ENCODE measurements around the gene SHOX. TPM values are rescaled to one million over a fixed set of nuclear protein-coding genes. Genes with fewer than 3 reads are reported as not detected.

The SHOX gene
- polyA plus RNA-seq, 2 of the 4 experiments (the other 2 are of a cell fraction) = not detected

DNA sequence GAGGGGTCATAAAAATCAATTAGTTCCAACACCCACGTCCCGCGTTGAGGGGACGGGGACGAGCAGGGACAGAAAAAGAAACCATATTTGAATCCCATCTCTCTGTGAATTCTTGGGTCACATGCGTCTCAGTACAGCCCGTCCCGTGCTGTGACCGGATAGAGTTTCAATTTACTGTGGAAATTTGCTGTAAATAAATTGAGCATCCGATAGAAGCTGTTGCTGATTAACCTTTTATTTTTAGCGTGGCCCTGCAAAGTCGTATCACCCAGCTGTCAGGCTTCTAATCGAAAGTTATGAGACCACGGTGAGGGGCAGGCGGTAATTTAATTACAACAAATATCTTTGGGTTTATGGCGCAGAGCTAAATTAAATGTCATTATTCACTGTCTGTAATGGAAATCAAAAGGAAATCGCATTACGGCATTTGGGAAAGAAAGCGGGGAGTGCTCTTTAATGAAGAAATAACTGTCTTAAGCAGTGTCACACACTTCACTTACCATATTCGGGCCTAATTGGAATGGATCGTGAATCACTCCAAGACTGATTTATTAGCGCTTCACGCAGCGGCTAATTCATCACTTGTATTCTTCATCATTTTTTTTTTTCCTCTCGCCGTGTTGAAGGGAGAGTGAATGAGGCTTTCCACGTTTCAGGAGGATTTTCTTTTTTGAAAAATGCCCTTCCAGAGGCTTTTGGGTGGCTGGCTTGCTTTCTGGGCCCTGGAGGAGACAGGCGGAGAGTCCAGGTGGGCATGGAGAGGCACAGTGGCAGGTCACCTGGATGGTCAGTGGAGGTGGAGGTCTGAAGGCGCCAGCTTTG lies 7.3 kb downstream of the SHOX start:
- H3K4me3 ChIP-seq = no peak overlapping the region
- CTCF ChIA-PET = no interaction called here
- ATAC-seq (no peak), DNase-seq (ENCODE audit: low read depth in 1 of 2, low spot score in 1 of 2) (no peak), FAIRE-seq (no peak)
- H3K4me1 ChIP-seq = 0 out of 3 replicates have a peak, but pooled peaks cover 3% of the 10 kb centered on the region
- H3K9me3 ChIP-seq = no peaks in the 10 kb centered on the region
- TF ChIP-seq RCOR1 (IDR thresholded peaks at IDR 0.05; ENCODE audit: low read depth, low read length) (no peak), ZSCAN20 (CRISPR knock-in tag; IDR thresholded peaks at IDR 0.05) (no peak), NFE2L2 (conservative IDR thresholded peaks at IDR 0.05; ENCODE audit: low read length) (no peak), GATA3 (IDR thresholded peaks at IDR 0.05; ENCODE audit: borderline replicate concordance) (no peak), RFX5 (IDR thresholded peaks at IDR 0.05) (no peak), FOSL2 (IDR thresholded peaks at IDR 0.05) (no peak), FOSL2 (CRISPR knock-in tag; IDR thresholded peaks at IDR 0.05) (no peak)
- H3K27ac ChIP-seq = no peak overlapping the region
- 32% methylated on average over 29 of the region's 29 CpGs for WGBS (ENCODE audit: missing lambda C conversion rate)
- POLR2A ChIA-PET = no interaction called here
- H3K4me2 ChIP-seq = no peak overlapping the region

- POLR2A ChIA-PET = no interaction called here
Observed at GRCh38 chrX:638482-639131, 8.0 kb downstream of the SHOX start.

More at GRCh38 chrX:638482-639131, 8.0 kb downstream of the SHOX start:
- WGBS (ENCODE audit: missing lambda C conversion rate) = 43% methylated on average over 17 of the region's 18 CpGs
- CTCF ChIA-PET = no interaction called here
- Histone ChIP-seq H3K27ac (no peak overlapping the region), H3K4me3 (no peak overlapping the region), H3K4me1 (0 out of 3 replicates have a peak, but pooled peaks cover 3% of the 10 kb centered on the region), H3K4me2 (no peak overlapping the region), H3K9me3 (no peaks in the 10 kb centered on the region)
- ATAC-seq (no peak; a peak in 2 of 6 replicates), DNase-seq (ENCODE audit: low read depth in 1 of 2, low spot score in 1 of 2) (no peak), FAIRE-seq (no peak)
- no peak for TF ChIP-seq HEYL (CRISPR knock-in tag; IDR thresholded peaks at IDR 0.05)
- TF ChIP-seq BCL3 (IDR thresholded peaks at IDR 0.05) = no peak
- no peak for TF ChIP-seq MYC (IDR thresholded peaks at IDR 0.05; ENCODE audit: borderline replicate concordance, low read length)
- TF ChIP-seq HOXB13 (CRISPR knock-in tag; IDR thresholded peaks at IDR 0.05; ENCODE audit: low read depth) = no peak
- no peak for TF ChIP-seq JUNB (IDR thresholded peaks at IDR 0.05)
- TF ChIP-seq SMC3 (IDR thresholded peaks at IDR 0.05) = no peak
- TF ChIP-seq, protein P1, sequence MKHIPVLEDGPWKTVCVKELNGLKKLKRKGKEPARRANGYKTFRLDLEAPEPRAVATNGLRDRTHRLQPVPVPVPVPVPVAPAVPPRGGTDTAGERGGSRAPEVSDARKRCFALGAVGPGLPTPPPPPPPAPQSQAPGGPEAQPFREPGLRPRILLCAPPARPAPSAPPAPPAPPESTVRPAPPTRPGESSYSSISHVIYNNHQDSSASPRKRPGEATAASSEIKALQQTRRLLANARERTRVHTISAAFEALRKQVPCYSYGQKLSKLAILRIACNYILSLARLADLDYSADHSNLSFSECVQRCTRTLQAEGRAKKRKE (CRISPR knock-in tag; IDR thresholded peaks at IDR 0.05; ENCODE audit: low read depth) = no peak
- no peak for TF ChIP-seq FOXS1 (CRISPR knock-in tag; IDR thresholded peaks at IDR 0.05)
- no peak for TF ChIP-seq HES2 (IDR thresholded peaks at IDR 0.05)
- no peak for TF ChIP-seq PHF8 (IDR thresholded peaks at IDR 0.05; ENCODE audit: borderline replicate concordance, low read depth)
- no peak for TF ChIP-seq HOXB5 (CRISPR knock-in tag; IDR thresholded peaks at IDR 0.05)
- TF ChIP-seq ZNF302 (CRISPR knock-in tag; IDR thresholded peaks at IDR 0.05) = no peak
- TF ChIP-seq GATA3 (IDR thresholded peaks at IDR 0.05; ENCODE audit: borderline replicate concordance) = no peak
- no peak for TF ChIP-seq REST (IDR thresholded peaks at IDR 0.05)
